A549 (cell line): ENCODE measurements around the gene ELL2. TPM values are rescaled to one million over a fixed set of nuclear protein-coding genes. Genes with fewer than 3 reads are reported as not detected.

ENCODE experiments used
- ATAC-seq, 2 experiments: fragments of 200-7000 bp in 1 of 2; fragments of >200 bp in 1 of 2; cut with Nextera tagmentation in 1 of 2; cut with Tn5 transposase in 1 of 2; 3 replicates each; pipeline versions ENCODE4 v1.8.0 to v1.9.1; 2018 to 2020; ENCODE audit warnings: mild to moderate bottlenecking in 1 of 2, moderate library complexity in 1 of 2
- CTCF ChIA-PET: fragments of 300-600 bp; sonication (Branson Sonifier 250); formaldehyde crosslinking; extraction: SDS; loops from one replicate; lab custom pipeline; 2021; ENCODE audit warnings: antibody characterized with exemption, inconsistent platforms; lab: Yijun Ruan, JAX
- POLR2A ChIA-PET: fragments of 350-600 bp; formaldehyde crosslinking; extraction: SDS; loops from one replicate; lab custom pipeline; 2021; ENCODE audit warnings: antibody characterized with exemption, inconsistent platforms; lab: Yijun Ruan, JAX
- DNase-seq, 2 experiments: peaks; one replicate each; pipeline versions ENCODE4 v3.0.0 to v3.0.0-alpha.2; 2011 to 2016; ENCODE audit warnings: low read depth in 1 of 2, low spot score in 1 of 2
- FAIRE-seq: peaks from 2 replicates; lab custom pipeline; 2011; peaks lifted over from hg19 to GRCh38; lab: Jason Lieb, UNC
- H3K27ac ChIP-seq, 2 experiments: fragments of >200 bp; sonication (Bioruptor Twin); formaldehyde crosslinking; 3 replicates each; pipeline ENCODE4 v1.5.1; 2016 to 2017
- H3K4me1 ChIP-seq: fragments of >200 bp; sonication (Bioruptor Twin); formaldehyde crosslinking; 3 replicates; pipeline ENCODE4 v1.6.1; 2016
- H3K4me2 ChIP-seq: fragments of >200 bp; sonication (Bioruptor Twin); formaldehyde crosslinking; 3 replicates; pipeline ENCODE4 v1.6.1; 2016
- H3K4me3 ChIP-seq: fragments of >200 bp; sonication (Bioruptor Twin); formaldehyde crosslinking; 3 replicates; pipeline ENCODE4 v1.5.1; 2016
- H3K9me3 ChIP-seq: fragments of >200 bp; sonication (Bioruptor Twin); formaldehyde crosslinking; 3 replicates; pipeline ENCODE4 v1.6.1; 2016
- BHLHE40 ChIP-seq: IDR thresholded peaks from 2 replicates; pipeline ENCODE4 v1.6.1; 2012; ENCODE audit warnings: low read depth, low read length, inconsistent platforms
- CBX8 ChIP-seq: fragments of 200-600 bp; sonication (generic); IDR thresholded peaks from 2 replicates; pipeline ENCODE4 v1.6.1; 2016
- CHD4 ChIP-seq: fragments of 200-600 bp; sonication (generic); IDR thresholded peaks from 2 replicates; pipeline ENCODE4 v1.6.1; 2016; ENCODE audit warnings: antibody characterized with exemption, mild to moderate bottlenecking, borderline replicate concordance
- EHF ChIP-seq: fragments of 250-450 bp; sonication (Bioruptor Pico); IDR thresholded peaks from 2 replicates; pipeline ENCODE4 v1.5.0; 2020; ENCODE audit warnings: mild to moderate bottlenecking
- EP300 ChIP-seq, 2 experiments: fragments of >200 bp; sonication (Bioruptor Twin); formaldehyde crosslinking; IDR thresholded peaks; 2 replicates in 1 of 2; 3 replicates in 1 of 2; pipeline ENCODE4 v1.6.1; 2016 to 2017
- ESRRA ChIP-seq: fragments of 150-350 bp; IDR thresholded peaks from 2 replicates; pipeline ENCODE4 v1.6.1; 2014; ENCODE audit warnings: mild to moderate bottlenecking, low read length, borderline replicate concordance
- GATA3 ChIP-seq: IDR thresholded peaks from 2 replicates; pipeline ENCODE4 v1.6.1; 2012; ENCODE audit warnings: borderline replicate concordance
- HDAC2 ChIP-seq: fragments of 200-600 bp; sonication (generic); IDR thresholded peaks from 2 replicates; pipeline ENCODE4 v1.6.1; 2016
- HEYL ChIP-seq: fragments of 250-450 bp; sonication (Bioruptor Pico); IDR thresholded peaks from 2 replicates; pipeline ENCODE4 v1.8.0; 2021; ENCODE audit warnings: mild to moderate bottlenecking, moderate library complexity
- HOXA7 ChIP-seq: fragments of 250-450 bp; sonication (Bioruptor Pico); IDR thresholded peaks from 2 replicates; pipeline ENCODE4 v1.5.0; 2020; ENCODE audit warnings: mild to moderate bottlenecking, moderate library complexity
- HOXB13 ChIP-seq: fragments of 250-450 bp; sonication (Bioruptor Pico); IDR thresholded peaks from 2 replicates; pipeline ENCODE4 v1.5.0; 2020; ENCODE audit warnings: low read depth, mild to moderate bottlenecking, moderate library complexity
- HOXB5 ChIP-seq: fragments of 250-450 bp; sonication (Bioruptor Pico); IDR thresholded peaks from 2 replicates; pipeline ENCODE4 v1.5.0; 2020; ENCODE audit warnings: mild to moderate bottlenecking, moderate library complexity
- MAFK ChIP-seq: fragments of 450-650 bp; IDR thresholded peaks from 2 replicates; pipeline ENCODE4 v1.6.1; 2014; ENCODE audit not compliant: partially characterized antibody
- MYC ChIP-seq: IDR thresholded peaks from 2 replicates; pipeline ENCODE4 v1.6.1; 2012; ENCODE audit warnings: mild to moderate bottlenecking, inconsistent platforms, low read length, improper control_type of control experiment, borderline replicate concordance
- NFE2L2 ChIP-seq: fragments of 150-350 bp; conservative IDR thresholded peaks from 2 replicates; pipeline ENCODE4 v1.6.1; 2014; ENCODE audit warnings: low read length
- POLR2A ChIP-seq: IDR thresholded peaks from 2 replicates; pipeline ENCODE4 v1.6.1; 2012; ENCODE audit warnings: mild to moderate bottlenecking, low read length
- RAD21 ChIP-seq, 2 experiments: fragments of >200 bp in 1 of 2; sonication (Bioruptor Twin) in 1 of 2; formaldehyde crosslinking in 1 of 2; IDR thresholded peaks in 1 of 2; conservative IDR thresholded peaks in 1 of 2; 2 replicates in 1 of 2; 3 replicates in 1 of 2; pipeline ENCODE4 v1.6.1; 2012 to 2018; ENCODE audit warnings: inconsistent platforms in 1 of 2
- RFX5 ChIP-seq: fragments of 450-650 bp; IDR thresholded peaks from 2 replicates; pipeline ENCODE4 v1.7.1; 2014; ENCODE audit warnings: antibody characterized with exemption, mild to moderate bottlenecking, moderate library complexity
- RNF2 ChIP-seq: fragments of 200-600 bp; sonication (generic); IDR thresholded peaks from 2 replicates; pipeline ENCODE4 v1.6.1; 2016; ENCODE audit warnings: low read depth, mild to moderate bottlenecking, antibody characterized with exemption, moderate library complexity, borderline replicate concordance
- SMC3 ChIP-seq: fragments of >200 bp; sonication (Bioruptor Twin); formaldehyde crosslinking; IDR thresholded peaks from 3 replicates; pipeline ENCODE4 v1.6.1; 2018; ENCODE audit warnings: inconsistent platforms
- SREBF2 ChIP-seq: fragments of 450-650 bp; IDR thresholded peaks from 2 replicates; pipeline ENCODE4 v1.6.1; 2014; ENCODE audit warnings: mild to moderate bottlenecking, moderate library complexity
- TFCP2L1 ChIP-seq: fragments of 250-450 bp; sonication (Bioruptor Pico); IDR thresholded peaks from 2 replicates; pipeline ENCODE4 v1.5.0; 2021; ENCODE audit warnings: mild to moderate bottlenecking
- TP53 ChIP-seq: fragments of 250-450 bp; sonication (Bioruptor Pico); IDR thresholded peaks from 2 replicates; pipeline ENCODE4 v1.5.0; 2021; ENCODE audit warnings: mild to moderate bottlenecking, moderate library complexity
- ZNF302 ChIP-seq: fragments of 250-450 bp; sonication (Bioruptor Pico); IDR thresholded peaks from 2 replicates; pipeline ENCODE4 v1.9.0; 2021; ENCODE audit warnings: inconsistent platforms, mild to moderate bottlenecking, moderate library complexity
- ZSCAN20 ChIP-seq: fragments of 250-450 bp; sonication (Bioruptor Pico); IDR thresholded peaks from 2 replicates; pipeline ENCODE4 v1.8.0; 2022; ENCODE audit warnings: mild to moderate bottlenecking, moderate library complexity
- WGBS: methylation state at CpG from one replicate; pipeline ENCODE4 v1.1.6; 2017; ENCODE audit errors: missing lambda C conversion rate; 5-methylcytosine and 5-hydroxymethylcytosine counted together
- polyA plus RNA-seq, 4 experiments: library from polyadenylated mRNA; depleted of rRNA in 3 of 4; stranded (reverse); fragments of >200 nt; fragmentation: RNase III in 1 of 4; extraction: RNeasy Plus Mini Kit Qiagen cat#74134 plus additional on column Dnase treatment in 1 of 4; gene quantifications; 2 replicates in 3 of 4; 3 replicates in 1 of 4; pipeline ENCODE4 v1.2.3, GENCODE V29; 2011 to 2017
- TF ChIP-seq, protein P1 (sequence below): IDR thresholded peaks from 2 replicates; pipeline ENCODE4 v1.6.1; 2012
- TF ChIP-seq, protein P2 (sequence below): fragments of 250-450 bp; sonication (Bioruptor Pico); IDR thresholded peaks from 2 replicates; pipeline ENCODE4 v1.5.0; 2020; ENCODE audit warnings: low read depth, mild to moderate bottlenecking, moderate library complexity
- TF ChIP-seq, protein P3 (sequence below): fragments of 450-650 bp; IDR thresholded peaks from 2 replicates; pipeline ENCODE4 v1.6.1; 2014; ENCODE audit warnings: antibody characterized with exemption
- TF ChIP-seq, protein P4 (sequence below): fragments of 250-450 bp; sonication (Bioruptor Pico); IDR thresholded peaks from 2 replicates; pipeline ENCODE4 v1.5.0; 2021; ENCODE audit warnings: mild to moderate bottlenecking, moderate library complexity, borderline replicate concordance

Gene ELL2
- polyA plus RNA-seq, 2 of the 4 experiments (the other 2 are of a cell fraction), result 11.8 to 24.2 TPM

DNA sequence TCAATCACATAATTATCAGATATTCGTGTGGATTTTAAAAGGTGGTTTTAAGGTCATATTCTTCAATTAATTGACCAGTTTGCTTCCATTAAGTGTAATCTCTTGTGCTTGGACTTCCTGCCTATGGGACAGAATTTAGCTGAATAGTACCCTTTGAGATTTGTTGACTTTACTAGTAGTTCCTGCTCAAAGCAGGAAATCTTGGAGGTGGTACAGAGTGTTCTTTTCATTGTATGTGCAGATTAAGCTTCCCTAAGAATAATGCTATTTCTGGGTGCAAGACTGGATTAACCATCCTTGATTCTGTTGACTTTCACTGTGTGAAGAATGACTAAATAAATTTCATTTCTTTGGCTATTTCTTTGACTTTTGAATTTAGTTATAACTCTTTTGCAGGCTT, 45.4 kb upstream of the ELL2 start:
- TF ChIP-seq EHF (no peak), RFX5 (no peak), NFE2L2 (no peak), SMC3 (no peak), ZNF302 (CRISPR knock-in tag) (no peak), HDAC2 (no peak)
- TF ChIP-seq, protein P1, sequence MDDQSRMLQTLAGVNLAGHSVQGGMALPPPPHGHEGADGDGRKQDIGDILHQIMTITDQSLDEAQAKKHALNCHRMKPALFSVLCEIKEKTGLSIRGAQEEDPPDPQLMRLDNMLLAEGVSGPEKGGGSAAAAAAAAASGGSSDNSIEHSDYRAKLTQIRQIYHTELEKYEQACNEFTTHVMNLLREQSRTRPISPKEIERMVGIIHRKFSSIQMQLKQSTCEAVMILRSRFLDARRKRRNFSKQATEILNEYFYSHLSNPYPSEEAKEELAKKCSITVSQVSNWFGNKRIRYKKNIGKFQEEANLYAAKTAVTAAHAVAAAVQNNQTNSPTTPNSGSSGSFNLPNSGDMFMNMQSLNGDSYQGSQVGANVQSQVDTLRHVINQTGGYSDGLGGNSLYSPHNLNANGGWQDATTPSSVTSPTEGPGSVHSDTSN, result no peak
- no peak for FAIRE-seq
- Histone ChIP-seq H3K27ac (no peak overlapping the region; a peak in 1 of 6 replicates), H3K4me2 (no peak overlapping the region), H3K4me1 (no peaks in the 10 kb centered on the region), H3K4me3 (no peak overlapping the region), H3K9me3 (0 out of 3 replicates have a peak, but pooled peaks cover 2% of the 10 kb centered on the region)
- no peak for ATAC-seq
- POLR2A ChIA-PET, result no interaction called here
- DNase-seq, result no peak
- 63% methylated on average over 1 of the region's 1 CpG for WGBS
- CTCF ChIA-PET, result interaction anchor here (0.6 kb wide), 1 partner anchor 133 kb away, joined by 3 read pairs; no protein-coding TSS in a partner anchor

DNA sequence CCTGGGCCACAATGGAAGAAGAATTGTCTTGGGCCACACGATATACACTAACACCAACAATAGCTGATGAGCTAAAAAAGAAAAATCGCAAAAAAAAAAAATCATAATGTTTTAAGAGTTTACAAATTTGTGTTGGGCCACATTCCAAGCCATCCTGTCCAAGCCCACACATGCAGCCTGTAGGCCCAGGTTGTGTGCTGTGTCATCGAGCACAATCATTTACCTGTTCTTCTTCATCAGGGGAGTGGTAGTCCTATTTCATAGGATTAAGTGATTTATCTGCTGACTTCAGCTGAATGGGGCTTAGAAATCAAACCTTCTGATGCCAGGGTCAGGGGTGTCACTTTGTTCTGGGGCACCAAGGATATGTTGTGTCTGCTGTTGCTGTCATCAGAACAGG, 44.6 kb upstream of the ELL2 start:
- ATAC-seq (no peak), FAIRE-seq (no peak), DNase-seq (no peak)
- 0 out of 3 replicates have a peak, but pooled peaks cover 2% of the 10 kb centered on the region for H3K9me3 ChIP-seq
- no peak overlapping the region for H3K4me3 ChIP-seq
- WGBS, result 89% methylated on average over 3 of the region's 3 CpGs
- no peaks in the 10 kb centered on the region for H3K4me1 ChIP-seq
- CTCF ChIA-PET, result interaction anchor here (0.7 kb wide), 1 partner anchor 281 kb away, joined by 3 read pairs; no protein-coding TSS in a partner anchor
- no peak for TF ChIP-seq CHD4
- peak; percentile 30 for TF ChIP-seq MAFK
- POLR2A ChIA-PET, result no interaction called here
- no peak overlapping the region for H3K27ac ChIP-seq
- no peak overlapping the region for H3K4me2 ChIP-seq

DNA sequence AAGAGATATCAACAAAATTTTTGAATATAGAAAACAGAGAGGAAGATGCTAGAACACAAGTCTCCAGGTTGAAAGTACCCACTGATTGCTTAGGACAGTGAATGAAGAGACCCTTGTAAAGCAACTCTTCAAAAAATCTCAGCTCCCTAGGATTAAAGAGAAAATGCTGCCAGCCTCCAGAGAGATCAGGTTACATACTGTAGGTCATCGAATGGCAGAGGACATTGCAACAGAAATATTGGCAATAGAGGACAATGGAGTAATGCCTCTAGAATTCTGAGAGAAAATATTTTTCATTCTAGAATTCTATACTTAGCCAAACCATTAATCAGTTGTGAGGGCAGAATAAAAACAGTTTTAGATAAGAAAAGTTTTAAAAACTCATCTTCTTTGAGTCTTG, 43.1 kb upstream of the ELL2 start:
- DNase-seq (no peak), FAIRE-seq (no peak), ATAC-seq (no peak)
- no peak for TF ChIP-seq CHD4
- TF ChIP-seq RNF2, result no peak
- TF ChIP-seq HEYL (CRISPR knock-in tag), result no peak
- no peak for TF ChIP-seq MAFK
- no peak for TF ChIP-seq POLR2A
- TF ChIP-seq HOXB13 (CRISPR knock-in tag), result no peak
- TF ChIP-seq TFCP2L1 (CRISPR knock-in tag), result no peak
- TF ChIP-seq, protein P2, sequence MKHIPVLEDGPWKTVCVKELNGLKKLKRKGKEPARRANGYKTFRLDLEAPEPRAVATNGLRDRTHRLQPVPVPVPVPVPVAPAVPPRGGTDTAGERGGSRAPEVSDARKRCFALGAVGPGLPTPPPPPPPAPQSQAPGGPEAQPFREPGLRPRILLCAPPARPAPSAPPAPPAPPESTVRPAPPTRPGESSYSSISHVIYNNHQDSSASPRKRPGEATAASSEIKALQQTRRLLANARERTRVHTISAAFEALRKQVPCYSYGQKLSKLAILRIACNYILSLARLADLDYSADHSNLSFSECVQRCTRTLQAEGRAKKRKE, result no peak
- TF ChIP-seq ZSCAN20 (CRISPR knock-in tag), result no peak
- TF ChIP-seq ESRRA, result no peak
- TF ChIP-seq EP300 (IDR thresholded peaks at IDR 0.05), result no peak
- WGBS, result 48% methylated on average over 1 of the region's 1 CpG
- ChIA-PET POLR2A (no interaction called here), CTCF (no interaction called here)
- no peak overlapping the region for H3K4me3 ChIP-seq
- H3K4me1 ChIP-seq, result no peaks in the 10 kb centered on the region
- H3K9me3 ChIP-seq, result 0 out of 3 replicates have a peak, but pooled peaks cover 2% of the 10 kb centered on the region
- H3K4me2 ChIP-seq, result no peak overlapping the region
- no peak overlapping the region for H3K27ac ChIP-seq

DNA sequence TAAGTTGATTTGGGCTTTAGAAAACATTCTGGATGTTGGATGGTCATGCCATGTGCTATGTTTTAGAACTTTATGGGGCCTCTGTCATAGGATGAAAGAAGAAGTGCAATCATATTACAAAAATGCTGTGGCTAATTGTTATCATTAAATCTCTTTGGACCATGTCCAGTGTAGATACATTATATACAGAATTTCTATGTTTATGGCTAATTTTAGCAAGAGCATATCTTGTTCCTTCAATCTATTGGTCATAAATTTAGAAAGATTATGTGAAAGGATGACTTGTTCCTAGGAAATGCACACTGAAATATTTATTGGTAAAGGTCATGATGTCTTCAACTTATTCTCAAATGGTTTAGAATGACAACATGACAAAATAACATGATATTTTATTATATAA, 42.4 kb upstream of the ELL2 start:
- ChIA-PET POLR2A (no interaction called here), CTCF (no interaction called here)
- H3K4me3 ChIP-seq, result no peak overlapping the region
- no peaks in the 10 kb centered on the region for H3K4me1 ChIP-seq
- H3K9me3 ChIP-seq, result 0 out of 3 replicates have a peak, but pooled peaks cover 2% of the 10 kb centered on the region
- H3K27ac ChIP-seq, result no peak overlapping the region
- FAIRE-seq (no peak), ATAC-seq (no peak), DNase-seq (no peak)
- no peak overlapping the region for H3K4me2 ChIP-seq
- TF ChIP-seq, protein P1, result no peak
- no peak for TF ChIP-seq RFX5
- TF ChIP-seq HOXB5 (CRISPR knock-in tag), result no peak
- TF ChIP-seq GATA3, result no peak
- no peak for TF ChIP-seq RAD21 (conservative IDR thresholded peaks at IDR 0.05 in 1 of 2, IDR thresholded peaks at IDR 0.05 in 1 of 2)
- no peak for TF ChIP-seq CBX8
- TF ChIP-seq HOXA7, result no peak
- no peak for TF ChIP-seq ESRRA
- TF ChIP-seq HEYL (CRISPR knock-in tag), result no peak
- TF ChIP-seq BHLHE40, result no peak
- no peak for TF ChIP-seq SREBF2
- TF ChIP-seq, protein P3, sequence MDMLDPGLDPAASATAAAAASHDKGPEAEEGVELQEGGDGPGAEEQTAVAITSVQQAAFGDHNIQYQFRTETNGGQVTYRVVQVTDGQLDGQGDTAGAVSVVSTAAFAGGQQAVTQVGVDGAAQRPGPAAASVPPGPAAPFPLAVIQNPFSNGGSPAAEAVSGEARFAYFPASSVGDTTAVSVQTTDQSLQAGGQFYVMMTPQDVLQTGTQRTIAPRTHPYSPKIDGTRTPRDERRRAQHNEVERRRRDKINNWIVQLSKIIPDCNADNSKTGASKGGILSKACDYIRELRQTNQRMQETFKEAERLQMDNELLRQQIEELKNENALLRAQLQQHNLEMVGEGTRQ, result no peak
- TF ChIP-seq MYC, result no peak
- TF ChIP-seq, protein P4, sequence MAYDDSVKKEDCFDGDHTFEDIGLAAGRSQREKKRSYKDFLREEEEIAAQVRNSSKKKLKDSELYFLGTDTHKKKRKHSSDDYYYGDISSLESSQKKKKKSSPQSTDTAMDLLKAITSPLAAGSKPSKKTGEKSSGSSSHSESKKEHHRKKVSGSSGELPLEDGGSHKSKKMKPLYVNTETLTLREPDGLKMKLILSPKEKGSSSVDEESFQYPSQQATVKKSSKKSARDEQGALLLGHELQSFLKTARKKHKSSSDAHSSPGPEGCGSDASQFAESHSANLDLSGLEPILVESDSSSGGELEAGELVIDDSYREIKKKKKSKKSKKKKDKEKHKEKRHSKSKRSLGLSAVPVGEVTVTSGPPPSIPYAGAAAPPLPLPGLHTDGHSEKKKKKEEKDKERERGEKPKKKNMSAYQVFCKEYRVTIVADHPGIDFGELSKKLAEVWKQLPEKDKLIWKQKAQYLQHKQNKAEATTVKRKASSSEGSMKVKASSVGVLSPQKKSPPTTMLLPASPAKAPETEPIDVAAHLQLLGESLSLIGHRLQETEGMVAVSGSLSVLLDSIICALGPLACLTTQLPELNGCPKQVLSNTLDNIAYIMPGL, result no peak
- TF ChIP-seq TP53 (CRISPR knock-in tag), result no peak
